Naive thymus-derived CD8-positive, alpha-beta T cell (primary cell): Measurements from ENCODE around the gene ENOSF1. TPM values are rescaled to one million over a fixed set of nuclear protein-coding genes. Genes with fewer than 3 reads are reported as not detected.

Experiments
- ATAC-seq, 2 donors: fragments of 150-1000 bp; cut with Tn5 transposase in 1 of 2; sonication (Bioruptor Pico), chemical (Tn5 transposase) in 1 of 2; 1 replicate in 1 of 2; 2 replicates in 1 of 2; pipeline ENCODE4 v1.10.0; 2021; ENCODE audit warnings: mild to moderate bottlenecking in 2 of 2, moderate library complexity in 2 of 2
- POLR2A ChIA-PET: fragments of 350-600 bp; sonication (Branson Sonifier 250); formaldehyde crosslinking; loops from one replicate; lab custom pipeline; 2021; ENCODE audit warnings: antibody characterized with exemption; lab: Charles Lee
- DNase-seq, 10 donors: peaks; one replicate each; pipeline versions ENCODE4 v3.0.0 to v3.0.0-alpha.2; 2020 to 2022
- H3K27ac Mint-ChIP-seq, 10 donors: one replicate each; pipeline ENCODE4 v1.8.0; 2020 to 2022; ENCODE audit warnings: mild to moderate bottlenecking in 10 of 10, mixed read lengths in 10 of 10, moderate library complexity in 4 of 10, inconsistent platforms in 1 of 10
- H3K27me3 Mint-ChIP-seq, 5 donors: one replicate each; pipeline ENCODE4 v1.8.0; 2021 to 2022; ENCODE audit warnings: mixed read lengths in 5 of 5
- H3K36me3 Mint-ChIP-seq, 3 donors: one replicate each; pipeline ENCODE4 v1.8.0; 2020 to 2022; ENCODE audit warnings: mixed read lengths in 3 of 3, mild to moderate bottlenecking in 2 of 3, inconsistent platforms in 1 of 3
- H3K4me1 Mint-ChIP-seq, 4 donors: one replicate each; pipeline ENCODE4 v1.8.0; 2021 to 2022; ENCODE audit warnings: mixed read lengths in 4 of 4
- H3K4me3 Mint-ChIP-seq, 10 donors: one replicate each; pipeline ENCODE4 v1.8.0; 2020 to 2022; ENCODE audit warnings: mild to moderate bottlenecking in 10 of 10, mixed read lengths in 10 of 10, moderate library complexity in 6 of 10, inconsistent platforms in 1 of 10
- H3K9me3 Mint-ChIP-seq, 9 donors: one replicate each; pipeline ENCODE4 v1.8.0; 2020 to 2022; ENCODE audit warnings: mixed read lengths in 9 of 9, mild to moderate bottlenecking in 3 of 9, inconsistent platforms in 1 of 9, moderate library complexity in 1 of 9
- polyA plus RNA-seq, 3 donors: library from polyadenylated mRNA; unstranded; fragments of 300-500 nt; fragmentation: Illumina TruSeq; gene quantifications; one replicate each; pipeline ENCODE4 v1.2.3, GENCODE V29; 2021
- total RNA-seq, 8 experiments: library from RNA in 2 of 8; stranded (reverse) in 2 of 8; gene quantifications; one replicate each; pipeline ENCODE4 v1.2.3 and lab custom pipeline; 2021 to 2026

Gene ENOSF1
- total and polyA plus RNA-seq, 5 experiments from 2014 or later = 8.2 to 123 (median 13.8) TPM

GRCh38 chr18:621291-622043, 91.0 kb downstream of the ENOSF1 start:
- H3K27me3 Mint-ChIP-seq = peaks cover 0 to 7% (median 3%) of the 10 kb centered on the region in 5 donors
- DNase-seq (no peak), ATAC-seq (no peak)
- H3K4me1 Mint-ChIP-seq = peaks cover 0 to 2% (median 0%) of the 10 kb centered on the region in 4 donors
- POLR2A ChIA-PET = no interaction called here
- no peaks in the 10 kb centered on the region for H3K9me3 Mint-ChIP-seq
- no peak overlapping the region for H3K4me3 Mint-ChIP-seq
- H3K36me3 Mint-ChIP-seq = no peaks in the 10 kb centered on the region
- no peak overlapping the region for H3K27ac Mint-ChIP-seq

Other genes starting within 250 kb of the ENOSF1 start
- under 1 TPM in 1 of 2 experiments, not detected in 1; 0.13 TPM for gene COLEC12, start 211.9 kb downstream of the ENOSF1 start, total RNA-seq
- gene COLEC12, start 211.9 kb downstream of the ENOSF1 start, polyA plus RNA-seq = not detected
- gene CETN1, start 132.2 kb downstream of the ENOSF1 start, total RNA-seq = not detected
- gene CETN1, start 132.2 kb downstream of the ENOSF1 start, polyA plus RNA-seq = not detected
- under 1 TPM in 1 of 2 experiments, not detected in 1; 0.49 TPM for gene CLUL1, start 115.6 kb downstream of the ENOSF1 start, total RNA-seq
- under 1 TPM in 2 of 3 donors, not detected in 1; 0.46 to 0.55 TPM for gene CLUL1, start 115.6 kb downstream of the ENOSF1 start, polyA plus RNA-seq
- not detected for gene TYMS, start 55.0 kb downstream of the ENOSF1 start, total RNA-seq
- gene TYMS, start 55.0 kb downstream of the ENOSF1 start, polyA plus RNA-seq = under 1 TPM in 2 of 3 donors, not detected in 1; 0.19 to 0.73 TPM
- 10 to 100 TPM; 13.8 to 17.9 TPM for gene YES1, start 99.6 kb upstream of the ENOSF1 start, total RNA-seq
- 1 to 10 TPM in 2 of 3 donors, under 1 TPM in 1; 0.68 to 3.3 (median 2.9) TPM for gene YES1, start 99.6 kb upstream of the ENOSF1 start, polyA plus RNA-seq
- not detected for gene ADCYAP1, start 192.2 kb upstream of the ENOSF1 start, total RNA-seq
- not detected for gene ADCYAP1, start 192.2 kb upstream of the ENOSF1 start, polyA plus RNA-seq